Sigmoid colon (tissue), 7 donors: ENCODE measurements around the gene MEGF11. TPM values are rescaled to one million over a fixed set of nuclear protein-coding genes. Genes with fewer than 3 reads are reported as not detected.

Experiments used
- DNase-seq: peaks from one replicate; pipeline ENCODE4 v3.0.0-alpha.2; 2019
- H3K27ac ChIP-seq, 4 donors: fragments of 200-600 bp; sonication (generic); one replicate each; pipeline ENCODE4 v1.5.1; 2016 to 2019; ENCODE audit warnings: mild to moderate bottlenecking in 1 of 4
- H3K27me3 ChIP-seq, 3 donors: fragments of 200-600 bp; sonication (generic); one replicate each; pipeline ENCODE4 v1.5.1; 2019; ENCODE audit warnings: mild to moderate bottlenecking in 1 of 3
- H3K36me3 ChIP-seq, 4 donors: fragments of 200-600 bp; sonication (generic); one replicate each; pipeline ENCODE4 v1.5.1; 2016 to 2019
- H3K4me1 ChIP-seq, 4 donors: fragments of 200-600 bp; sonication (generic); one replicate each; pipeline ENCODE4 v1.5.1; 2017 to 2019
- H3K4me3 ChIP-seq, 4 donors: fragments of 200-600 bp; sonication (generic); one replicate each; pipeline ENCODE4 v1.5.1; 2017 to 2019; ENCODE audit warnings: mild to moderate bottlenecking in 2 of 4, moderate library complexity in 1 of 4
- H3K9me3 ChIP-seq, 4 donors: fragments of 200-600 bp in 3 of 4; sonication (generic) in 3 of 4; one replicate each; pipeline versions ENCODE4 v1.5.1 to v1.6.1; 2013 to 2019
- CTCF ChIP-seq, 4 experiments: fragments of 450-650 bp in 3 of 4; fragments of 200-600 bp in 1 of 4; IDR thresholded peaks; one replicate each; pipeline ENCODE4 v1.5.1; 2016 to 2019; ENCODE audit warnings: antibody characterized with exemption in 4 of 4, mild to moderate bottlenecking in 3 of 4, moderate library complexity in 2 of 4
- EP300 ChIP-seq, 4 donors: sonication (generic); formaldehyde crosslinking; IDR thresholded peaks; one replicate each; pipeline ENCODE4 v1.6.1; 2017; ENCODE audit warnings: antibody characterized with exemption in 4 of 4
- POLR2A ChIP-seq, 2 donors: fragments of 450-650 bp; IDR thresholded peaks; one replicate each; pipeline ENCODE4 v1.6.1; 2016; ENCODE audit warnings: antibody characterized with exemption in 2 of 2, mild to moderate bottlenecking in 2 of 2, moderate library complexity in 2 of 2
- POLR2AphosphoS5 ChIP-seq, 4 donors: sonication (generic); formaldehyde crosslinking; IDR thresholded peaks; one replicate each; pipeline ENCODE4 v1.6.1; 2017; ENCODE audit warnings: antibody characterized with exemption in 4 of 4
- WGBS, 2 donors: extraction: QIAGEN DNeasy Blood & Tissue Kit; methylation state at CpG; one replicate each; pipeline ENCODE4 v1.1.7; 2013; 5-methylcytosine and 5-hydroxymethylcytosine counted together
- intact Hi-C: fragments of 100-400 bp; cut with DNase I; formaldehyde crosslinking; loops from one replicate; pipeline ENCODE4 v1.15.1; 2023
- polyA plus RNA-seq, 3 donors: library from polyadenylated mRNA; stranded (reverse); fragments of 200-250 nt; gene quantifications; one replicate each; pipeline ENCODE4 v1.2.3, GENCODE V29; 2013
- total RNA-seq, 4 donors: library from RNA; depleted of rRNA; stranded (reverse); fragments of >200 nt; gene quantifications; one replicate each; pipeline ENCODE4 v1.1.0, GENCODE V29; 2016
- donor health status: healthy with polysubstance abuse.
- donor health status: Bipolar disorder and iron deficiency.
- donor health status: healthy.

The MEGF11 gene
- total and polyA plus RNA-seq, 7 donors = 0.04 TPM; not detected in 6

- Histone ChIP-seq H3K4me1 (no peaks in the 10 kb centered on the region), H3K27me3 (peaks cover 0 to 29% (median 0%) of the 10 kb centered on the region in 3 donors), H3K4me3 (no peak overlapping the region), H3K9me3 (no peaks in the 10 kb centered on the region), H3K36me3 (no peaks in the 10 kb centered on the region), H3K27ac (no peak overlapping the region)
- DNase-seq = no peak
- TF ChIP-seq POLR2AphosphoS5 (IDR thresholded peaks at IDR 0.05) (no peak), POLR2A (IDR thresholded peaks at IDR 0.05) (no peak), CTCF (IDR thresholded peaks at IDR 0.05) (no peak), EP300 (IDR thresholded peaks at IDR 0.05) (no peak)
- intact Hi-C loops = no loop called here
- 92 to 93% methylated on average over 3 of the region's 3 CpGs for WGBS, 2 donors
Measured at GRCh38 chr15:66044837-66045236, 208.7 kb downstream of the MEGF11 start.

GRCh38 chr15:66043264-66043663 is 210.3 kb downstream of the MEGF11 start:
- Histone ChIP-seq H3K9me3 (no peaks in the 10 kb centered on the region), H3K27ac (no peak overlapping the region), H3K4me1 (no peaks in the 10 kb centered on the region), H3K27me3 (peaks cover 0 to 43% (median 4%) of the 10 kb centered on the region in 3 donors), H3K36me3 (no peaks in the 10 kb centered on the region), H3K4me3 (no peak overlapping the region)
- no peak for TF ChIP-seq EP300 (IDR thresholded peaks at IDR 0.05)
- TF ChIP-seq CTCF (IDR thresholded peaks at IDR 0.05) = no peak
- no peak for TF ChIP-seq POLR2A (IDR thresholded peaks at IDR 0.05)
- no peak for TF ChIP-seq POLR2AphosphoS5 (IDR thresholded peaks at IDR 0.05)
- WGBS, 2 donors = 12 to 59% methylated on average over 8 of the region's 8 CpGs
- no peak for DNase-seq
- intact Hi-C loops = no loop called here

GRCh38 chr15:66042624-66043023 is 210.9 kb downstream of the MEGF11 start:
- H3K4me1 ChIP-seq = no peaks in the 10 kb centered on the region
- H3K27me3 ChIP-seq = peaks cover 0 to 49% (median 5%) of the 10 kb centered on the region in 3 donors
- no peak overlapping the region for H3K4me3 ChIP-seq
- intact Hi-C loops = no loop called here
- H3K27ac ChIP-seq = no peak overlapping the region
- no peak for DNase-seq
- no peaks in the 10 kb centered on the region for H3K36me3 ChIP-seq
- TF ChIP-seq EP300 (IDR thresholded peaks at IDR 0.05) (no peak), POLR2AphosphoS5 (IDR thresholded peaks at IDR 0.05) (no peak), CTCF (IDR thresholded peaks at IDR 0.05) (no peak), POLR2A (IDR thresholded peaks at IDR 0.05) (no peak)
- 67 to 73% methylated on average over 5 of the region's 5 CpGs for WGBS, 2 donors
- no peaks in the 10 kb centered on the region for H3K9me3 ChIP-seq

- Histone ChIP-seq H3K27ac (no peak overlapping the region), H3K4me3 (no peak overlapping the region), H3K27me3 (peaks cover 5 to 63% (median 10%) of the 10 kb centered on the region in 3 donors), H3K9me3 (no peaks in the 10 kb centered on the region), H3K4me1 (no peaks in the 10 kb centered on the region), H3K36me3 (no peaks in the 10 kb centered on the region)
- WGBS, 2 donors = 87 to 88% methylated on average over 6 of the region's 6 CpGs
- intact Hi-C loops = no loop called here
- no peak for DNase-seq
- TF ChIP-seq POLR2AphosphoS5 (IDR thresholded peaks at IDR 0.05) = no peak
- TF ChIP-seq EP300 (IDR thresholded peaks at IDR 0.05) = no peak
- no peak for TF ChIP-seq POLR2A (IDR thresholded peaks at IDR 0.05)
- TF ChIP-seq CTCF (IDR thresholded peaks at IDR 0.05) = no peak
Measured at GRCh38 chr15:66041276-66041675, 212.3 kb downstream of the MEGF11 start.

GRCh38 chr15:66040211-66040892 is 213.2 kb downstream of the MEGF11 start:
- H3K4me1 ChIP-seq = no peaks in the 10 kb centered on the region
- DNase-seq = no peak
- no peak overlapping the region for H3K4me3 ChIP-seq
- WGBS, 2 donors = 86 to 88% methylated on average over 10 of the region's 10 CpGs
- no peaks in the 10 kb centered on the region for H3K9me3 ChIP-seq
- intact Hi-C loops = no loop called here
- TF ChIP-seq POLR2A (IDR thresholded peaks at IDR 0.05) = no peak
- no peak for TF ChIP-seq CTCF (IDR thresholded peaks at IDR 0.05)
- TF ChIP-seq EP300 (IDR thresholded peaks at IDR 0.05) = no peak
- no peak for TF ChIP-seq POLR2AphosphoS5 (IDR thresholded peaks at IDR 0.05)
- no peaks in the 10 kb centered on the region for H3K36me3 ChIP-seq
- peaks cover 5 to 72% (median 11%) of the 10 kb centered on the region in 3 donors for H3K27me3 ChIP-seq
- no peak overlapping the region for H3K27ac ChIP-seq
